Gastrocnemius medialis (tissue), 4 donors: Measurements from ENCODE around the gene RXRG. TPM values are rescaled to one million over a fixed set of nuclear protein-coding genes. Genes with fewer than 3 reads are reported as not detected.

Experiments used
- ATAC-seq, 2 donors: fragments of 150-250 bp; one replicate each; pipeline ENCODE4 v1.9.1; 2016
- DNase-seq, 2 donors: peaks; one replicate each; pipeline ENCODE4 v3.0.0-alpha.2; 2019
- H3K27ac ChIP-seq, 4 donors: fragments of 200-600 bp; sonication (generic); 1 replicate in 1 of 4; 2 replicates in 3 of 4; pipeline ENCODE4 v1.5.1; 2016 to 2018; ENCODE audit warnings: mild to moderate bottlenecking in 2 of 4, moderate library complexity in 1 of 4
- H3K27me3 ChIP-seq, 3 donors: fragments of 200-600 bp; sonication (generic) in 2 of 3; 1 replicate in 1 of 3; 2 replicates in 2 of 3; pipeline versions ENCODE4 v1.5.1 to v1.6.0; 2016 to 2019; ENCODE audit warnings: mild to moderate bottlenecking in 1 of 3, moderate library complexity in 1 of 3
- H3K36me3 ChIP-seq, 2 donors: fragments of 200-600 bp; sonication (generic) in 1 of 2; one replicate each; pipeline ENCODE4 v1.5.1; 2017 to 2018
- H3K4me1 ChIP-seq, 2 donors: fragments of 200-600 bp; sonication (generic) in 1 of 2; one replicate each; pipeline ENCODE4 v1.5.1; 2016 to 2017; ENCODE audit warnings: mild to moderate bottlenecking in 2 of 2
- H3K4me3 ChIP-seq, 4 donors: fragments of 200-600 bp; sonication (generic) in 3 of 4; 1 replicate in 1 of 4; 2 replicates in 3 of 4; pipeline ENCODE4 v1.5.1; 2016 to 2019; ENCODE audit warnings: mild to moderate bottlenecking in 2 of 4
- H3K9me3 ChIP-seq, 3 donors: fragments of 200-600 bp; sonication (generic) in 2 of 3; 1 replicate in 1 of 3; 2 replicates in 2 of 3; pipeline ENCODE4 v1.5.1; 2016 to 2019
- POLR2A ChIP-seq, 2 donors: fragments of 450-650 bp; IDR thresholded peaks; one replicate each; pipeline ENCODE4 v1.6.1; 2017; ENCODE audit warnings: antibody characterized with exemption in 2 of 2, mild to moderate bottlenecking in 2 of 2, moderate library complexity in 2 of 2
- in situ Hi-C, 4 donors: fragments of 200-750 bp; cut with MboI; loops; one replicate each; pipeline versions ENCODE4 v1.15.0 to v1.8.0; 2017; ENCODE audit warnings: low sequenced_read_pairs in 4 of 4
- intact Hi-C: fragments of 100-400 bp; cut with DNase I; formaldehyde crosslinking; loops from one replicate; pipeline ENCODE4 v1.15.1; 2023; ENCODE audit warnings: low total_unique reads
- total RNA-seq, 4 donors: library from RNA; depleted of rRNA; stranded (reverse); fragments of >200 nt; gene quantifications; one replicate each; pipeline versions ENCODE4 v1.1.0 to v1.2.3, GENCODE V29; 2016
- TF ChIP-seq, protein P1 (sequence below), 5 experiments: fragments of 450-650 bp in 3 of 5; fragments of 200-600 bp in 2 of 5; sonication (generic) in 2 of 5; IDR thresholded peaks in 4 of 5; conservative IDR thresholded peaks in 1 of 5; 1 replicate in 4 of 5; 2 replicates in 1 of 5; pipeline ENCODE4 v1.5.1; 2016 to 2019; ENCODE audit warnings: antibody characterized with exemption in 5 of 5, mild to moderate bottlenecking in 3 of 5, moderate library complexity in 3 of 5

Gene RXRG
- total RNA-seq, 4 donors from 2014 or later: 4.2 to 15.9 (median 6.0) TPM

DNA sequence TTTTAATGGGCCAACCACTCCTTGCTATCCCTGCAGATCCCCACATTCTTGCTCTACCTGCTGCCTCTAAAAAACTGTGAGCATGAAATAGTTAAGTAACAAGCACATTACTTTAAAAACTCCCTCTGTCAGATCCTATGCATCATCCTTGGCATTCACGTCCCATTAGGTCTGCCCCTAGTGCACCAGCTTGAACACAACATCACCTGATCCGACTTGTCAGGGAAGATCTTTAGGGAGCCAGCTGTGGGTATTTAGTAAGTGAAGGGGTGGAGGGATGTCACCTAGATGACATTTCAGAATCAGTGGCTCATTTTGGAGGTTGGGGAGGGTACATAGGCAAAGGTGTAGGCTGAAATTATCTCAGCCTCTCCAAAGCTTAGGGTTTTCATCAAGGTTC lies 33.5 kb downstream of the RXRG start:
- peaks cover 0 to 13% of the 10 kb centered on the region in 2 donors for H3K4me1 ChIP-seq
- intact Hi-C loops: no loop called here
- no peak overlapping the region for H3K4me3 ChIP-seq
- no peaks in the 10 kb centered on the region for H3K9me3 ChIP-seq
- H3K36me3 ChIP-seq: no peaks in the 10 kb centered on the region
- DNase-seq (no peak), ATAC-seq (no peak)
- TF ChIP-seq, protein P1, sequence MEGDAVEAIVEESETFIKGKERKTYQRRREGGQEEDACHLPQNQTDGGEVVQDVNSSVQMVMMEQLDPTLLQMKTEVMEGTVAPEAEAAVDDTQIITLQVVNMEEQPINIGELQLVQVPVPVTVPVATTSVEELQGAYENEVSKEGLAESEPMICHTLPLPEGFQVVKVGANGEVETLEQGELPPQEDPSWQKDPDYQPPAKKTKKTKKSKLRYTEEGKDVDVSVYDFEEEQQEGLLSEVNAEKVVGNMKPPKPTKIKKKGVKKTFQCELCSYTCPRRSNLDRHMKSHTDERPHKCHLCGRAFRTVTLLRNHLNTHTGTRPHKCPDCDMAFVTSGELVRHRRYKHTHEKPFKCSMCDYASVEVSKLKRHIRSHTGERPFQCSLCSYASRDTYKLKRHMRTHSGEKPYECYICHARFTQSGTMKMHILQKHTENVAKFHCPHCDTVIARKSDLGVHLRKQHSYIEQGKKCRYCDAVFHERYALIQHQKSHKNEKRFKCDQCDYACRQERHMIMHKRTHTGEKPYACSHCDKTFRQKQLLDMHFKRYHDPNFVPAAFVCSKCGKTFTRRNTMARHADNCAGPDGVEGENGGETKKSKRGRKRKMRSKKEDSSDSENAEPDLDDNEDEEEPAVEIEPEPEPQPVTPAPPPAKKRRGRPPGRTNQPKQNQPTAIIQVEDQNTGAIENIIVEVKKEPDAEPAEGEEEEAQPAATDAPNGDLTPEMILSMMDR (IDR thresholded peaks at IDR 0.05 in 4 of 5, conservative IDR thresholded peaks at IDR 0.05 in 1 of 5): no peak
- no peak for TF ChIP-seq POLR2A (IDR thresholded peaks at IDR 0.05)
- no peak overlapping the region for H3K27ac ChIP-seq
- in situ Hi-C loops: no loop called here
- no peaks in the 10 kb centered on the region for H3K27me3 ChIP-seq

DNA sequence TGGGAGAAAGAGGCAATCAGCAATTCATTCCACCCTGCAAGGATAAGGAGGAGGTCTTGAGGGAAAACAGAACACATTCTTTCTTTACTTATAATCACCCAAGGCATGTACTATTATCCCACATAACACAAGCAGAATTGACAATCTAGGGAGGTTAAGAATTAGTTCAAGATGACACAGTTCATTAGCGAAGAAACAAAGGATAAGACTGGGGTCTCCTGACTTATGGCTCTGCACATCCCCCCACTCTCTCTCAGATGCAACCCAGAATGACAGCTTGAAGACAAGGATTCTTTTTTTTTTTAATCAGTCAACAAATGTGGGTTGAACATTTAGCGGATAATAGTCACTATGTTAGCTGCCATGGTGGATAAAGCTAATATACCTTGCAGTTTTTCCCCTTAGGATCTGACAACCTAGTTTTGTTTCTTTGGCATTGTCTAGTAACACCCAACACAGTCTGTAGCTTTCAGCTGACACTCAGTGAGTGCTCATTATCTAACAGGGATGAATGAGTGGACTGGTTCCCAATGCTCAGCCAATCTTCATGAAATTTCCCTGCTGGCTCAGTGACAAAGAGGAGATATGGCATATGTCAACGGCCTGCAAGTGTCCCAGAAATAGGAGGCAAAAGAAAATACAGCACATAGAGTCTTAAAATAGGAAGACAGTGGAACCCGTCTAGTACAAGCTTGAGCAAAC lies 35.1 kb downstream of the RXRG start:
- no peak for TF ChIP-seq POLR2A (IDR thresholded peaks at IDR 0.05)
- TF ChIP-seq, protein P1 (IDR thresholded peaks at IDR 0.05 in 4 of 5, conservative IDR thresholded peaks at IDR 0.05 in 1 of 5): no peak
- no peaks in the 10 kb centered on the region for H3K27me3 ChIP-seq
- peak overlapping the region in 1 of 4 donors; percentile 72 for H3K27ac ChIP-seq
- DNase-seq (no peak), ATAC-seq (no peak)
- H3K36me3 ChIP-seq: no peaks in the 10 kb centered on the region
- H3K4me3 ChIP-seq: no peak overlapping the region
- intact Hi-C loops: loop anchor here (10.0 kb wide), 1 partner anchor 325 kb away; no protein-coding TSS in a partner anchor
- H3K4me1 ChIP-seq: peaks cover 0 to 13% of the 10 kb centered on the region in 2 donors
- in situ Hi-C loops: no loop called here
- H3K9me3 ChIP-seq: no peaks in the 10 kb centered on the region

DNA sequence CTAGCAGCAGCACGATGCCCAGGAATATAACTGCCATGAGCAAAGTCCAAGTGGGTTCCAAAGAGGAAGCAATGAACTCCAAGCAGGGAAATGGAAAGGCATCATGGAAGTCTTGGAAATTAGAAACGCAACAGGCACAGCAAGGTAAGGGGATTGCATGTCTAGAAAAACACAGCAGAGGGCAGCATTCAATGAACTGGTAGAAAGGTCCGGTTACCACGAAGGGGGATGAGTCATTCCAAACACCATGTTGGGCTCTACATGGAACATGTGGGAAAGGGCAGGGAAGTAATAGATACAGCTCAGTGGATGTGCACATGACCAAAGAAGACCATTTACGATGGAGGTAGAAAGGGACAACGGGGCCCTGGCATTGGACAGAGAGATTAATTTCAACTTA lies 36.4 kb downstream of the RXRG start:
- in situ Hi-C loops: no loop called here
- intact Hi-C loops: loop anchor here (1.0 to 10.0 kb wide), 3 partner anchors 136 to 326 kb away; no protein-coding TSS in a partner anchor
- TF ChIP-seq POLR2A (IDR thresholded peaks at IDR 0.05): no peak
- TF ChIP-seq, protein P1 (IDR thresholded peaks at IDR 0.05 in 4 of 5, conservative IDR thresholded peaks at IDR 0.05 in 1 of 5): peak; percentile 55 to 76 (median 64)
- ATAC-seq: peak; percentile 95 to 100
- DNase-seq: peak; percentile 44 to 79
- Histone ChIP-seq H3K27me3 (no peaks in the 10 kb centered on the region), H3K4me1 (peaks cover 0 to 13% of the 10 kb centered on the region in 2 donors), H3K9me3 (no peaks in the 10 kb centered on the region), H3K27ac (peak overlapping the region; percentile 50 to 72 (median 57)), H3K4me3 (no peak overlapping the region), H3K36me3 (no peaks in the 10 kb centered on the region)

DNA sequence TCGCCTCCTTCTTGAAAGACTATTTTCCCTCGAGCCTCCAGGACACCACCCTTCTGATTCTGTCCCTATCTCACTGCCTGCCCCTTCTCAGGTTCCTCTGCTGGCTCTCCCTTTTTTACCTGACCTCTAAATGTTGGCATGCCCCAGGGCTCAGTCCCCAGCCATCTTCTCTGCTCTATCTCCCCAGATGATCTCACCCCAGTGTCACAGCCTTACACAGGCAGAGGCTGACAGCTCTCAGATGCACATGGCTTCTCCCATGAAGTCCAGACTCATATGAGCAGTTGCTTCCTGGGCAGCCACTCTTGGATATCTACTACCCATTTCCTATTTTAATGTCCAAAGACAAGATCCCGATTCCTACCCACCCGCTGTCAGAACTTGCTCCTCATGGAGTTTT lies 37.5 kb downstream of the RXRG start:
- intact Hi-C loops: loop anchor here (10.0 kb wide), 1 partner anchor 327 kb away; no protein-coding TSS in a partner anchor

More for the DNA sequence above, 37.5 kb downstream of the RXRG start:
- DNase-seq (no peak), ATAC-seq (no peak)
- no peaks in the 10 kb centered on the region for H3K36me3 ChIP-seq
- H3K4me3 ChIP-seq: no peak overlapping the region
- H3K9me3 ChIP-seq: no peaks in the 10 kb centered on the region
- in situ Hi-C loops: no loop called here
- H3K4me1 ChIP-seq: peaks cover 0 to 13% of the 10 kb centered on the region in 2 donors
- H3K27ac ChIP-seq: peak overlapping the region; percentile 16 to 64 (median 44)
- TF ChIP-seq, protein P1 (IDR thresholded peaks at IDR 0.05 in 4 of 5, conservative IDR thresholded peaks at IDR 0.05 in 1 of 5): no peak
- TF ChIP-seq POLR2A (IDR thresholded peaks at IDR 0.05): no peak
- H3K27me3 ChIP-seq: no peaks in the 10 kb centered on the region
